Measurements from ENCODE around the gene MYO10.

DNA sequence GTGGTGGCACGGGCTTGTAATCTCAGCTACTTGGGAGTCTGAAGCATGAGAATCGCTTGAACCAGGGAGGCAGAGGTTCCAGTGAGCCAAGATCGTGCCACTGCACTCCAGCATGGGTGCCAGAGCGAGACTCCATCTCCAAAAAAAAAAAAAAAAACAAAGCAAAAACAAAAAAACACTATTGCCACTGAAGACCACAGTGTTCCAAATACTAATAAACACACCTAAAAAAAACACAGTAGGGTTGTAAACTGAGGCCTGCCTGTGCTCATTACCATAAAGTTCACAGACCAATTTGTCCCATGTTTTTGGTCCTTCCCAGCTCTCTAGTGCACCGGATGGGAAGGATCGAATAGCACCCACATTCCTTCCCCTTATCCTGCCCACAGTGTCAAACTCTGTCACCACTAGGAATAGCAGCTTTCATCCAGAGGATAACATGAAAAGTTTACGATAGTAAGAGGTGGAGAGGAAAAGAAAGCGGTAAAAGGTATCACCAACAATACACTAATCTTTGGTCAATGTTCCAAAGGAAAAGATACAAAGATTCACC lies 49.2 kb downstream of the MYO10 start:
- TF ChIP-seq, protein P1, sequence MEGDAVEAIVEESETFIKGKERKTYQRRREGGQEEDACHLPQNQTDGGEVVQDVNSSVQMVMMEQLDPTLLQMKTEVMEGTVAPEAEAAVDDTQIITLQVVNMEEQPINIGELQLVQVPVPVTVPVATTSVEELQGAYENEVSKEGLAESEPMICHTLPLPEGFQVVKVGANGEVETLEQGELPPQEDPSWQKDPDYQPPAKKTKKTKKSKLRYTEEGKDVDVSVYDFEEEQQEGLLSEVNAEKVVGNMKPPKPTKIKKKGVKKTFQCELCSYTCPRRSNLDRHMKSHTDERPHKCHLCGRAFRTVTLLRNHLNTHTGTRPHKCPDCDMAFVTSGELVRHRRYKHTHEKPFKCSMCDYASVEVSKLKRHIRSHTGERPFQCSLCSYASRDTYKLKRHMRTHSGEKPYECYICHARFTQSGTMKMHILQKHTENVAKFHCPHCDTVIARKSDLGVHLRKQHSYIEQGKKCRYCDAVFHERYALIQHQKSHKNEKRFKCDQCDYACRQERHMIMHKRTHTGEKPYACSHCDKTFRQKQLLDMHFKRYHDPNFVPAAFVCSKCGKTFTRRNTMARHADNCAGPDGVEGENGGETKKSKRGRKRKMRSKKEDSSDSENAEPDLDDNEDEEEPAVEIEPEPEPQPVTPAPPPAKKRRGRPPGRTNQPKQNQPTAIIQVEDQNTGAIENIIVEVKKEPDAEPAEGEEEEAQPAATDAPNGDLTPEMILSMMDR (IDR thresholded peaks at IDR 0.05; ENCODE audit: insufficient read depth, low read depth, low read length), result no peak
- no peak for TF ChIP-seq EZH2 (IDR thresholded peaks at IDR 0.05; ENCODE audit: insufficient read depth, low read length)
